ENCODE data around the gene BOLL. TPM values are rescaled to one million over a fixed set of nuclear protein-coding genes. Genes with fewer than 3 reads are reported as not detected.

The BOLL gene
- total RNA-seq, 1 donor from 2014 or later, result not detected

GRCh38 chr2:197821550-197822289 lies 36.6 kb upstream of the BOLL start:
- ATAC-seq, result peak; percentile 53
- no peak for DNase-seq
- Histone ChIP-seq H3K36me3 (no peaks in the 10 kb centered on the region), H3K4me3 (no peak overlapping the region), H3K27me3 (no peaks in the 10 kb centered on the region), H3K4me1 (no peaks in the 10 kb centered on the region), H3K9me3 (no peaks in the 10 kb centered on the region), H3K27ac (no peak overlapping the region)
- TF ChIP-seq CTCF (IDR thresholded peaks at IDR 0.05), result no peak
- intact Hi-C loops (cut with DNase I), result no loop called here

GRCh38 chr2:197814526-197814925 lies 29.4 kb upstream of the BOLL start:
- DNase-seq (no peak), ATAC-seq (no peak)
- intact Hi-C loops (cut with DNase I), result no loop called here
- Histone ChIP-seq H3K27me3 (no peaks in the 10 kb centered on the region), H3K4me3 (no peak overlapping the region), H3K27ac (no peak overlapping the region), H3K36me3 (no peaks in the 10 kb centered on the region), H3K4me1 (no peaks in the 10 kb centered on the region), H3K9me3 (no peaks in the 10 kb centered on the region)
- no peak for TF ChIP-seq CTCF (IDR thresholded peaks at IDR 0.05)

- H3K9me3 ChIP-seq, result no peaks in the 10 kb centered on the region
- H3K27ac ChIP-seq, result no peak overlapping the region
- DNase-seq, result no peak
- no peaks in the 10 kb centered on the region for H3K27me3 ChIP-seq
- no peaks in the 10 kb centered on the region for H3K36me3 ChIP-seq
- peak; percentile 61 for TF ChIP-seq CTCF (IDR thresholded peaks at IDR 0.05)
- intact Hi-C loops (cut with DNase I), result no loop called here
- no peaks in the 10 kb centered on the region for H3K4me1 ChIP-seq
- ATAC-seq, result peak; percentile 80
- no peak overlapping the region for H3K4me3 ChIP-seq
These were observed 28.1 kb upstream of the BOLL start for GRCh38 chr2:197813093-197813787.

GRCh38 chr2:197810491-197810890 lies 25.4 kb upstream of the BOLL start:
- Histone ChIP-seq H3K27me3 (no peaks in the 10 kb centered on the region), H3K36me3 (no peaks in the 10 kb centered on the region), H3K9me3 (no peaks in the 10 kb centered on the region), H3K27ac (no peak overlapping the region), H3K4me1 (peaks cover 14% of the 10 kb centered on the region), H3K4me3 (no peak overlapping the region)
- TF ChIP-seq CTCF (IDR thresholded peaks at IDR 0.05), result no peak
- ATAC-seq, result no peak
- intact Hi-C loops (cut with DNase I), result no loop called here
- DNase-seq, result no peak

- Histone ChIP-seq H3K9me3 (no peaks in the 10 kb centered on the region), H3K27me3 (no peaks in the 10 kb centered on the region), H3K27ac (no peak overlapping the region), H3K4me3 (no peak overlapping the region), H3K36me3 (no peaks in the 10 kb centered on the region), H3K4me1 (peaks cover 14% of the 10 kb centered on the region)
- DNase-seq (no peak), ATAC-seq (no peak)
- intact Hi-C loops (cut with DNase I), result no loop called here
- TF ChIP-seq CTCF (IDR thresholded peaks at IDR 0.05), result no peak
These were observed 24.9 kb upstream of the BOLL start for GRCh38 chr2:197810016-197810415.

All from upper lobe of right lung (tissue), 1 donor.